ENCODE data around the gene PRR14L.
"Not testable (repeated sequence)": the region's sequence is repeated elsewhere in the genome, so short reads cannot be mapped to it uniquely, and the experiment has no call there.

The PRR14L gene

DNA sequence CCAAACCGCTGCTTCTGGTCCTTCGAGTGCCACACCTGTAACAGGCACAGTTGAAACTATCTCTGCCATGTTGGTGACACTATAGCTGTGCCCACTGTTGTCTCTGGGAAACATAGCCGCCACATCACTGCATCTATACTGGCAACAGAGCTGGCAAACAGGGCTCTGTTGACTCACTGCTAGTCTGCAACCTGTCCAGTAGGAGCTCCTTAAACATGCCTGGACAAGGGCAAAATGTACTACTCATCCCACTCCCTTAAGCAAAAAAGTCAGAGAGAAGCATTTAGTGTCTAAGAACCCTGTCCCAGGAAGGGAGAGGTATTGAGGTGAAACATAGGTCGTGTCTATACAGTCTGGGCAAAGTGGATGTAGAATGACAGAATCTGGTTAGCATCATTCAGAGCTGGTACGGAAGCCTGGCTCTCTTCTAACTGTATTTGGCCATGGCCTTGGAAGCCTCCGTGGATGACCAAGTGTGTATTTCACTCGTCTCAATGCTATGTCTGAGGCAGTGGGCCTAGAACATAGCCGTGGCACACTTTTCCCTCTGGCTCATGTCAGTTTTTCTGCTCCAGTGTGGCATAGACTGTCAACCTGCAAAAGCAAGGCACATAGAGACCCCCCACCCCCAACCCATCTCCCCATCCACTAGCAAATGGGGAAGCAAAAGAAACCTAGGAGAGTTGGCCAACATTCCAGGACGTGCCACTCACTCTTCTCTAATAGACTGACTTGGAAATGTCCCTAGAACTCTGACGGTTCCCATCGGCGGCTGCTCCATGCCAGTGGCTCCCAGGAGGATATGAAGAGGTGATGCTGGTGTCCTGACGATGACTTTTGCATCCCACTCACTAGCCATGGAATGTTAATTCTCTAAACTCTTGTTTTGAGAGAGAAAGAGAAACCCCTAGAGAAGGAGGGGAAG lies 66.5 kb downstream of the PRR14L start:
- no peak for TF ChIP-seq POLR2A (IDR thresholded peaks at IDR 0.05; ENCODE audit: low read depth, low read length)
- FAIRE-seq (no peak), DNase-seq (ENCODE audit: insufficient read length, low spot score) (no peak)

DNA sequence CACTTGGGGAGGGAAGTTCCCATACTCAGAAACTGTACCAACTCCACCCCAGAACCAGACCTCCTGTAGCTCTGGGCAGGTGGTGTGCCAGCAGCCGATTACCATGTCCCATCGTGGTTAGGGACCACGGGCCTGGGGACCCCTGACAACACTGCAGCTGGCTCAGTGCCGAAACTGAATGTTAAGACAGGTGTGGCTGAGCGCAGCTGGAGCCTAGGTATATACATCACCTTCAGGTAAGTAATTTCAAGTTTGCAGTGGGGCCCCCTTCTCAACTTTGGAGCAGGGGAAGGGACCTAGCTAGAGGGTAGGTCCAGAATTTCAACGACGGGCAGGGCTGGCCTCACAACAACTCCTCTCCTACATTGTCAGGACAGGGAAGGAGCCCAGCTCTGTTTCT lies 67.2 kb downstream of the PRR14L start:
- no peak for FAIRE-seq
- no peak for TF ChIP-seq POLR2A (IDR thresholded peaks at IDR 0.05; ENCODE audit: low read depth, low read length)
- no peak for DNase-seq (ENCODE audit: insufficient read length, low spot score)

DNA sequence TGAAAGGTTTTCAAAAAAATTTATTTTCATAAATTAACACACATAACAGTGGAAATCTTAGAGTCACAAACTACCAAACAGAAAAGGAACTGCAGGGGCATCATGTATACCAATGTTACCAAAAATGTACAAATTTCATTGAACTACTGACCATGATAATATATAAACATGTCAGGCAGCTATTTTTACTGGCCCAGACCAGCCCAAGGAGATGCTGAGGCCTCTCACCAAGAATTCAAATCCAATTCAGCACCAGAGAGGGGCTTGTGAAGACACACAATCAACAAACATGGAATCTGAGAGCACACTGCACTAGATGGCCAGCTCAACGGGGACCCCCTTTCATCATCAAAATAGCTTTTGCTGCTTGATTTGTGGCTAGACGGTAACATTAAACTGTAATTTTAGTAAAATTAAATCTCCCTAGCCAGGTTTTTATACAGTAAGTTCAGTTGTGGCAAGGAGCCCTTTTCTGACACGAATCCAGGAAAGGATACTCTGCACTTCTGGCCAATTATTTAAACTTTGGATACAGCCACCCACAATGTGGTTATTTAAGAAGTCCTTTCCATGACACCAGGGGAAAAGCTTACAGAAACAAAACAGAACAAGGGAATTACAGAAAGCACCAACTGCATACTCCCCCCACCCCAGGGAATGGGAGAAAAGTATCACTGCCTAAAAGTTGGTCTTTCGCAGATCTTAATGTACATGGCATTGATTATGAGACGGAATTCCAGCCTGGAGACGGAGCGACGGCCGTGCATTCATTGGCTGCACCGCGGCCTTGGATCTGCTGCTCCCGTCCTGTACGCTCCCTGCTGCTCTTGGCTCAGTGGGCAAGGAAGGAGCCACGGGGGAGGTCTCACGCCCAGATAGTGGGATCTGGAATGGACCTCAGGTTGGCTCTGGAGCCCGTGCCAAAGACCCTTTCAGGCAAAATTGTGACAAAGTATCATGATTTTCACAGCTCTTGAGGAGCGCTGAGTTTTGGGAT lies 68.3 kb downstream of the PRR14L start:
- no peak for FAIRE-seq
- DNase-seq (ENCODE audit: insufficient read length, low spot score) = no peak
- no peak for TF ChIP-seq POLR2A (IDR thresholded peaks at IDR 0.05; ENCODE audit: low read depth, low read length)

DNA sequence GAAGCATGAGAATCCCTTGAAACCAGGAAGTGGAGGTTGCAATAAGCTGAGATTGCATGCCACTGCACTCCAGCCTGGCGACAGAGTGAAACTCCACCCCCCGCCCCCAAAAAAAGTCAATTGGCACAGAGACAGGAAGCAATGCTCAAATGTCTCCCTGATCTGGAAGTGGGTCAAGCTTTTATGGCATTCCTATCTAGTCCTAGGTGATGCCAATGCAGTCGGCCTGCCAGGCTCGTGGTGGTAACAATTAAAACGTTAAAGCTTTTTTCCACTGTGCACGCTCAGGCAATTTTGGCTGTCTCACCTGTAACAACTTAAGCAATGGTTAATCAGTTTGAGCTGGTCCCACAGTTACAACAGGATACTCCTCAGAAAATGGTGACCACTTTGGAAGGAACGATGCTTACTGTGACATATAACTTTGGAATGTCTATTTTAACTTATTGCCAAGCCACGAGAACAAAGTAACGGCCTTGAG lies 69.0 kb downstream of the PRR14L start:
- no peak for FAIRE-seq
- no peak for TF ChIP-seq POLR2A (IDR thresholded peaks at IDR 0.05; ENCODE audit: low read depth, low read length)
- DNase-seq (ENCODE audit: insufficient read length, low spot score) = no peak

DNA sequence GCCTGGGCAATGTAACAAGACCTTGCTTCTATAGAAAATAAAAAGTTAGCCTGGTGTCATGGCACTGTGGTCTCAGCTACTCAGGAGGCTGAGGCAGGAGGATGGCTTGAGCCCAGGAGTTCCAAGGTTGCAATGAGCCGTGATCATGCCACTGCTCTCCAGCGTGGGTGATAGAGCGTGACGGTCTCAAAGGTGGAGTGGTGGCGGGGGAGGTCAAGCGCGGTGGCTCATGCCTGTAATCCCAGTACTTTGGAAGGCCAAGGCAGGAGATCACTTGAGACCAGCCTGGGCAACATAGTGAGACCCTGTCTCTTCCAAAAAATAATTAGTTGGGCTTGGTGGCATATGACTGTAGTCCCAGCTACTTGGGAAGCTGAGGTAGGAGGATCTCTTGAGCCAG lies 71.2 kb downstream of the PRR14L start:
- no peak for FAIRE-seq
- no peak for TF ChIP-seq POLR2A (IDR thresholded peaks at IDR 0.05; ENCODE audit: low read depth, low read length)

DNA sequence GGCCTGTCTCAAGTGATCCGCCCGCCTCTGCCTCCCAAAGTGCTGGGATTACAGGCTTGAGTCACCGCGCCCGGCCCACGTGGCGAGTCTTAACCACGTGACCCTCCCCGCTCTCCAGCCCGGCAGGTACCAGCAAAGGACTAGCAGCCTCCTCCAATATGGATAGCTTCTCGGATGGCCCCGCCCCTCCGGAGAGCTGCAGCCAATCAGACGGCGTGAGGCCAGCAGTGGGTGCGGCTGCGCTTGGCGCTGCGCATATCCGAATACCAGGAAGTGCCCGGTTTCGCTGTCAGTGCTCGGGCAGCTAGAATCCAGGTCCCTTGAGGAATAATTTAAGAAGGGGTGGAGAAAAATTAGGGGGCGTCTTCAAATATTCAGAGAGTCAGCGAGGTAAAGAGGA lies 73.2 kb downstream of the PRR14L start:
- DNase-seq (ENCODE audit: insufficient read length, low spot score) = no peak
- no peak for FAIRE-seq
- TF ChIP-seq POLR2A (IDR thresholded peaks at IDR 0.05; ENCODE audit: low read depth, low read length) = no peak

More for the DNA sequence above, 71.2 kb downstream of the PRR14L start:
- no peak for DNase-seq (ENCODE audit: insufficient read length, low spot score)

DNA sequence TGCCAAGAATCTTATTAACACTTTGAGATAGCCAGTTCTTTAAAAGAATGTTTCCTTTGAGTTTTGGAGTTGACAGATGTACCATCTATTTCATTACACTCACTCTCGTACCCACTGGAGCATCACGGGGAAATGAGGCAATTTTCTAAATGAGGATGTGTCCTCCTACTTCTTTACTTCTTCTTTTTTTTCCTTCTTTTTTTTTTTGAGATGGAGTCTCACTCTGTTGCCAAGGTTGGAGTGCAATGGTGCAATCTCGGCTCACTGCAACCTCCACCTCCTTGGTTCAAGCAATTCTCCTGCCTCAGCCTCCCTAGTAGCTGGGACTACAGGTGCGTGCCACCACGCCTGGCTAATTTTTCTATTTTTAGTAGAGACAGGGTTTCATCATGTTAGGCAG lies 75.7 kb downstream of the PRR14L start:
- not testable (repeated sequence) for FAIRE-seq; DNase-seq (ENCODE audit: insufficient read length, low spot score)

DNA sequence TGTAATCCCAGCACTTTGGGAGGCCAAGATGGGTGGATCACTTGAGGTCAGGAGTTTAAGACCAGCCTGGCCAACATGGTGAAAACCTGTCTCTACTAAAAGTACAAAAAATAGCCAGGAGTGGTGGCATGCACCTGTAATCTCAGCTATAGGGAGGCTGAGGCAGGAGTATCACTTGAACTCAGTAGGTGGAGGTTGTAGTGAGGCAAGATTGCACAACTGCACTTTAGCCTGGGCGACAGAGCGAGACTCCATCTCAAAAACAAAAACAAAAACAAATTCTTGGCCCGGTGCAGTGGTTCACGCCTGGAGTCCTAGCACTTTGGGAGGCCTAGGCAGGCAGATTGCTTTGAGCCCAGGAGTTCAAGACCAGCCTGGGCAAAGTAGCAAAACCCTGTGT lies 81.1 kb downstream of the PRR14L start:
- not testable (repeated sequence) for DNase-seq (ENCODE audit: insufficient read length, low spot score); FAIRE-seq

DNA sequence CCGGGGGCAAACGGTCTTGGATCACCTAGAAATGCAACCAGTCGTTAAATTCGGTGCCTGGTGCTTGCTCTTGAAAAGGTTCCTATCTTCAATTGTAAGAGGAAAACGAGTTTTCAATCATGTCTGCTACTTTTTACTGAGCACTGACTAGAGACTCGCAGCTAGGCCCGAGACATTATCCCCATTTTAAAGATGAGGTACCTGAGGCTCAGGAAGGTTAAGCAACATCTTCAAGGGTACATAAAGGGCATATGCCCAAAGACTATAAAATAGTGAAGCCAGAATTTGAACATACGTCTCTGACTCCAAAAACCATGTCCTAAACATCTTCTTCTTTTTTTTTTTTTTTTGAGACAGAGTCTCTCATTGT lies 87.3 kb downstream of the PRR14L start:
- FAIRE-seq = no peak
- DNase-seq (ENCODE audit: insufficient read length, low spot score) = no peak
- TF ChIP-seq POLR2A (IDR thresholded peaks at IDR 0.05; ENCODE audit: low read depth, low read length) = no peak

DNA sequence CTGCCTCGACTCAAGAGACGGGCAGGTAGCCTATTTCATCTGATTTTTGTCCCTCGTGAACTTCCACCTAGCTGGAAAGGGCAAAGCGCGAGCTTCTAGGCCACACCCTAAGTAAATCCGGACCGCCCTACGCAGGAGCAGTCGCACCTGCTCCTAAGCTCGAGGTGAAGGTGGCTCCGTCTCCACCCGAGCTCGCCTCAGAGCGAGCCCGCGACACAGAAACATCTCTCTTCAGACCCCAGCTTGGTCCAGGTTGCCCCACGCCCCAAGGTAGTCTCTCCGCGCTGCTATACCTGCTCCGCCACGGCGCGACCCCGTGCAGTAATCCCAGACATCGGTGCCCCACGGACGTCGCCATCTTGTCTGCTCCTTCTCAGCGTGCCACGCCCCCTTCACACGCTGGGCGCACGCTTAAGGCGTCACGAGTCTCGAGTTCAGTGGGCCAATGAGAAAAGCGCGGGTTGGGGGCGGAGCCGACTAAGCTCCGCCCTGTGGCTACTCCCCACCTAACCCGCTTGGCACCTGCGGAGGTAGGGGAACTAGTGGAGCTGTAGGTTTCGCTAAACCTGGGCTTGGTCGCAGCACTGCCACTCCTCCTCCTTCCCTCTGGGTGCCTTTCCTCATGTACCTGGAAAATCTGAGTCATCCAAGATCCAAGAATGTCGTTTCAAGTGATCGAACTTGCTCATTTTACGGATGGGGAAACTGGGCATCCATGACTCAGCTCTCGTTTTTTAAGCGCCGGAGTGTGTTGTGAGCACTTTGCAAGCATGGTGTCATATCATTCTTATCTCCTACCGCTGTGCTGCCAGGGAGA lies 87.9 kb downstream of the PRR14L start, which contains the start of gene PISD:
Gene PISD, minus strand, starts transcription at position 365 of the 817 bp plus-strand sequence. Its CDS starts 7 bp downstream, at position 358.
- DNase-seq (ENCODE audit: insufficient read length, low spot score) = peak; percentile 72
- FAIRE-seq = peak; percentile 88
- peak; percentile 72 for TF ChIP-seq POLR2A (IDR thresholded peaks at IDR 0.05; ENCODE audit: low read depth, low read length)

DNA sequence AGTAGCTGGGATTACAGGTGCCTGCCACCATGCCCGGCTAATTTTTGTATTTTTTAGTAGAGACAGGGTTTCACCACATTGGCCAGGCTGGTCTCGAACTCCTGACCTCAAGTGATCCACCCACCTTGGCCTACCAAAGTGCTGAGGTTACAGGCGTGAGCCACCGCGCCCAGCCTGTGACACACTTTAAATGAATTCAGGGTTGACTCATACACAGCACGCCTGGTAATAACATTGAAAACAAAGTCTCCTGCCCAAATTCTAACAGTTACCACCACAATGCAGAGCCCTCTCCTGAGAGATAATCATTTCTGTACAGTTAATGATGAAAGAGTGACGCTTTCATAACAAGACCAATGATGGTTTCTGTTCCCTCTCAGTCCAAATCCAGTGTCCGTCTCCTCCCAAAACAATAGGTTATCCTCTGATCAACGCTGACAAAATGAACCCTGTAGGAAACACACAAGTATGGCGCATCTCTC lies 89.0 kb downstream of the PRR14L start:
- DNase-seq (ENCODE audit: insufficient read length, low spot score) = not testable (repeated sequence)
- peak; percentile 15 for FAIRE-seq

DNA sequence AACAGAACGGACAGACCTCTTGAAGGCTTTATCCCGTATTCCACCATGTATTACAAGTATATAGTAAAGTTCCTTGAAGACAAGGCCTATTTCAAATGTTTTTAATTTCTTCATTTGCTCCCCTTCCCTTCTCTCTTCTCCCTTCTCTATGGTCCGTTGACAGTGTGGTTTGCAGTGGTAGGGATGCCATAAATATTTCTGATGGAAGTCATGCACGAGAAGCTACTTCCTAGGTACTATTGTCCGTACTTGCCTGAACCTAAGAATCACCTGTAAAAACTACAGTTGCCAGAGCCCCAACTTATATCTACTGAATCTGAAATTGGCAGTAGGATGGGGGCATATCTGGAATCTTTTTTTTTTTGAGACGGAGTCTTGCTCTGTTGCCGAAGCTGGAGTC lies 90.7 kb downstream of the PRR14L start:
- no peak for DNase-seq (ENCODE audit: insufficient read length, low spot score)
- TF ChIP-seq POLR2A (IDR thresholded peaks at IDR 0.05; ENCODE audit: low read depth, low read length) = no peak

DNA sequence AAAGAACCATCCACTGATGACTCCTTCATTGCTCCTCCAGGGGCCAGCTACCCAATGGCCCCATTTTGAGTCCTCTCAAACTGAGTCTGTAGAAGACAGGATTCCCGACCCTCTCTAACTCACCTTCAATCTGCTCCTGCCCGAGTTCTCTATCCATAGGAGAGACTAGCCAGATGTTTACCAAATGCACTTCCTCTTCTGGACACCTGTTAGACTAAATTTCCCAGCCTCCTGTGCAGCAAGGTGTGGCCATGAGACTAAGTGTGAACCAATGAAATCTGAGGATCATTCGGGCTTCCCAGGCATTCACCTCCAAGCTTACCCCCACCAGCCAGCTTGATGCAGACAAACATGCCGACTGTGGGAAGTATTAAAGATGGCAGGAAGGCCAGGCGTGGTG lies 95.5 kb downstream of the PRR14L start:
- DNase-seq (ENCODE audit: insufficient read length, low spot score) = no peak
- no peak for TF ChIP-seq POLR2A (IDR thresholded peaks at IDR 0.05; ENCODE audit: low read depth, low read length)
- FAIRE-seq = no peak

More for the DNA sequence above, 90.7 kb downstream of the PRR14L start:
- FAIRE-seq = no peak
